IPS DF 19.7 (cell line): ENCODE measurements around the gene PPP1R3E.

Experiments used
- DNase-seq: peaks from one replicate; pipeline ENCODE4 v3.0.0-alpha.2; 2013; ENCODE audit warnings: low read depth, low spot score

PPP1R3E gene

GRCh38 chr14:23322568-23323517, 20.2 kb upstream of the PPP1R3E start:
- no peak for DNase-seq

GRCh38 chr14:23321572-23322547, 19.2 kb upstream of the PPP1R3E start:
- no peak for DNase-seq

GRCh38 chr14:23320584-23321571, 18.2 kb upstream of the PPP1R3E start, which contains the start of gene PABPN1:
TSS of gene PABPN1 (plus strand) at chr14:23321457. CDS start at chr14:23321470, 13 bp downstream.
- peak; percentile 99 for DNase-seq

GRCh38 chr14:23319746-23320583, 17.3 kb upstream of the PPP1R3E start:
- no peak for DNase-seq

- no peak for DNase-seq
Measured at GRCh38 chr14:23316300-23316699, 13.6 kb upstream of the PPP1R3E start.

- no peak for DNase-seq
Measured at GRCh38 chr14:23310546-23310945, 7.9 kb upstream of the PPP1R3E start.

GRCh38 chr14:23308721-23309445, 6.2 kb upstream of the PPP1R3E start:
- no peak for DNase-seq

- no peak for DNase-seq
Measured at GRCh38 chr14:23307687-23308644, 5.3 kb upstream of the PPP1R3E start.

GRCh38 chr14:23307146-23307530, 4.5 kb upstream of the PPP1R3E start:
- DNase-seq = no peak

GRCh38 chr14:23306412-23307145, 3.9 kb upstream of the PPP1R3E start, which contains the start of gene BCL2L2:
TSS of gene BCL2L2 (plus strand) at chr14:23306833. CDS start at chr14:23307768, 935 bp downstream.
- DNase-seq = no peak

- DNase-seq = no peak
Measured at GRCh38 chr14:23301969-23302289, 730 bp downstream of the PPP1R3E start.

GRCh38 chr14:23301288-23301968, 1.2 kb downstream of the PPP1R3E start:
- peak; percentile 85 for DNase-seq

GRCh38 chr14:23300687-23301223, 1.9 kb downstream of the PPP1R3E start:
- DNase-seq = no peak

GRCh38 chr14:23299986-23300686, 2.5 kb downstream of the PPP1R3E start:
- DNase-seq = no peak

GRCh38 chr14:23299211-23299957, 3.3 kb downstream of the PPP1R3E start:
- DNase-seq = no peak
